NCI-H2107 treated with DMSO at 0.1 percent for 48 hours (cell line): ENCODE results near the gene PPARG.
"Not testable (repeated sequence)": the region's sequence is repeated elsewhere in the genome, so short reads cannot be mapped to it uniquely, and the experiment has no call there.

Source experiments
- DNase-seq: peaks from one replicate; lab custom pipeline; 2025; ENCODE audit not compliant: unreplicated experiment; lab: John Stamatoyannopoulos, UW

Gene PPARG

DNA sequence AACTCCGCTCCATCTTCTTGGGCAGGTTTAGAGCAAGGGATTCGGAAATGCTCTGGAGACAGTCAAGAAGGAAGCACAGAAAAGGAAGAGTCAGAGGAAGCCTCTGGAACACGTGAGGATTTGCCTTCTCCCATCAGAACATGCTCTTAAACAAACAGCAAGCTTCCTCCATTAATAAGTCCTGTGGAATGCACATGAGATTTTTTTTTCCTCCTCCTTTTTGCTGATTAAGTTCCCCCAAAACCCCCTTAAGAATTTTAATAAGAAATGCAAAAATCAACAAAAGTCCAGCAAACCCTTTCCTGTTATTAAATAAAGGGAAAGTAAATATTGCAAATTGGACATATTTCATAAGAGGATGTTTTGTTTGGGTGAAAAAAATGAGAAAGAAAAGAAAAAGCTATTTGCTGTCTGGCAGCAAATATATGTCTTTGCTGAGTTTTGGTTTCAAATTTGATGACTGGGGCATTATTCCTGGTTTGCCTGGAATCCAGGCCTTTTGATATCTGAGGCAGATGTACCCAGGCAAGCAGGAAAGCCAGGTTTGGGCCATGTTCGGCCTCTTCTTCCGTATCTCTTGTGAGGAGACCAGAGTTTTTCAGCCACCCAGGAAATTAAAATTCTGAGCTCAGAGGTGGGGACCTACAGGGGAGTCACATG is 187.5 kb downstream of the PPARG start:
- no peak for DNase-seq

GRCh38 chr3:12477256-12477655 is 188.4 kb downstream of the PPARG start:
- DNase-seq = no peak

DNA sequence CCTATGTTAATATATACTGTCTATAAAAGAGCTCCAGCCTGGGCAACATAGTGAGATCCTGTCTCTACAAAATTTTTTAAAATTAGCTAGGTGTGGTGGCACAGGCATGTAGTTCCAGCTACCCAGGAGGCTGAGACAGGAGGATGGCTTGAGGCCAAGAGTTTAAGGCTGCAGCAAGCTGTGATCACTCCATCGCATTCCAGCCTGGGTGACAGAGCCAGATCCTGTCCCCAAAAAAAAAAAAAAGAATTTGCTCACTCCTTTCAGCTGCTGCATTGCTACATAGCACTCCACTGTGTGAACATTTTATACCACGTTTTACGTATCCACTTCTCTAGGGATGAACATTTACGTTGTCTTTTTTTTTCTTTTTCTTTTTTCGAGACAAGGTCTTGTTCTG is 189.5 kb downstream of the PPARG start:
- DNase-seq = no peak

- DNase-seq = not testable (repeated sequence)
These were observed 190.3 kb downstream of the PPARG start for GRCh38 chr3:12479198-12479597.

GRCh38 chr3:12479919-12480427 is 191.1 kb downstream of the PPARG start:
- peak; percentile 68 for DNase-seq

DNA sequence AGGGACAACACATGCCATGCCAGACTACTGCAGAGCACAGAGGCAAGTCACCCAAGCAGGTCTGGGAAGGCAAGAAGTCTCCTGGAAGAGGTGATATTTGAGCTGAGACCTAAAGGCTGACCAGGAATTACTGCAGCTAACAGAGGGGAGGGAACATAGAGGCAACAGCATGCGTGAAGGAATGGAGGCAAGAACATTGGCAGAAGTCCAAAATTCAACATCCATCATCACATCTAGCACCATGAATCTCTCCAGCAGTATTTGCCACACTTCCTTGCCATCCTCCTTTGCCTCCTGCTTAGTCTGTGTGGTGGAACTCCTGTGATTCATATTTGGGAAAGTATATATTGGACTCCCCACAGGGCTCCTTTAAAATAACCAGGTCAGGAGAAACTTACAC is 194.5 kb downstream of the PPARG start:
- no peak for DNase-seq

- DNase-seq = no peak
These were observed 195.0 kb downstream of the PPARG start for GRCh38 chr3:12483872-12484197.
